HUES48 (cell line): ENCODE data around the gene PSMG4.

Experiments used
- H3K27ac ChIP-seq: one replicate; pipeline ENCODE4 v1.7.0; 2013; ENCODE audit warnings: low read depth, low read length, inconsistent platforms
- H3K27me3 ChIP-seq: 2 replicates; pipeline ENCODE4 v1.6.1; 2013; ENCODE audit warnings: mild to moderate bottlenecking, low read length; ENCODE audit not compliant: control insufficient read depth, insufficient read depth
- H3K36me3 ChIP-seq: 2 replicates; pipeline ENCODE4 v1.6.1; 2013; ENCODE audit warnings: low read length; ENCODE audit not compliant: control insufficient read depth, insufficient read depth
- H3K4me1 ChIP-seq: 2 replicates; pipeline ENCODE4 v1.6.1; 2013; ENCODE audit warnings: mild to moderate bottlenecking, low read length; ENCODE audit not compliant: control insufficient read depth, insufficient read depth
- H3K4me3 ChIP-seq: 2 replicates; pipeline ENCODE4 v1.5.1; 2013; ENCODE audit warnings: mild to moderate bottlenecking, low read depth, low read length
- H3K9ac ChIP-seq: 2 replicates; pipeline ENCODE4 v1.6.1; 2013; ENCODE audit warnings: mild to moderate bottlenecking, low read depth, low read length, moderate library complexity
- H3K9me3 ChIP-seq: 2 replicates; pipeline ENCODE4 v1.6.1; 2013; ENCODE audit warnings: low read length; ENCODE audit not compliant: control insufficient read depth, insufficient read depth

The PSMG4 gene

GRCh38 chr6:3277851-3278416, 19.2 kb downstream of the PSMG4 start:
- Histone ChIP-seq H3K36me3 (peaks cover 16% of the 10 kb centered on the region), H3K4me3 (no peak overlapping the region), H3K4me1 (peaks cover 15% of the 10 kb centered on the region), H3K9ac (no peak overlapping the region), H3K27me3 (no peaks in the 10 kb centered on the region), H3K27ac (no peak overlapping the region), H3K9me3 (no peaks in the 10 kb centered on the region)

GRCh38 chr6:3278691-3279090, 19.9 kb downstream of the PSMG4 start:
- H3K36me3 ChIP-seq, result peaks cover 8% of the 10 kb centered on the region; the same call in 1 of the 2 replicates
- no peak overlapping the region for H3K27ac ChIP-seq
- no peak overlapping the region for H3K9ac ChIP-seq
- no peaks in the 10 kb centered on the region for H3K27me3 ChIP-seq
- H3K4me3 ChIP-seq, result no peak overlapping the region
- peaks cover 15% of the 10 kb centered on the region for H3K4me1 ChIP-seq
- no peaks in the 10 kb centered on the region for H3K9me3 ChIP-seq

DNA sequence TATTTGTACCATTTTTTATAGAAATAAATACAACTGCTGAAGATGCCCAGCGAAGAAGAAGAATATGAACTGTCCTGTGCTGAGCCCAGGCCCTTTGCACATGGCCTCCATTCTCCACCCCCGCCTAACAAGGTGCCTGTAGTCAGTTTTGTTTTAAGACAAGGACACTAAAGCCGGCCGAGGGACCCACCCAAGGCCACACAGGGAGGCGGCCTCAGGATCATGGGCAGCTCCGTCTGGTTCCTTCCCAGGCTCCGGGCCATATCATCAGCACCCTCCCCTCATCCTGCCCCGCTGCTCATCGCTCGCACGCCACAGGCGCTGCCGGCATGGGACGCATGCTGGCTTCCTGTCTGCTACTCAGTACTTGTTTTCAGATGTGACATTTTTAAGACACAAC, 21.3 kb downstream of the PSMG4 start:
- H3K36me3 ChIP-seq, result 0 out of 2 replicates have a peak, but pooled peaks cover 6% of the 10 kb centered on the region
- no peak overlapping the region for H3K27ac ChIP-seq
- no peaks in the 10 kb centered on the region for H3K27me3 ChIP-seq
- no peak overlapping the region for H3K9ac ChIP-seq
- H3K9me3 ChIP-seq, result no peaks in the 10 kb centered on the region
- peaks cover 15% of the 10 kb centered on the region for H3K4me1 ChIP-seq
- no peak overlapping the region for H3K4me3 ChIP-seq

GRCh38 chr6:3280866-3281465, 22.2 kb downstream of the PSMG4 start:
- Histone ChIP-seq H3K27me3 (no peaks in the 10 kb centered on the region), H3K36me3 (0 out of 2 replicates have a peak, but pooled peaks cover 6% of the 10 kb centered on the region), H3K9me3 (no peaks in the 10 kb centered on the region), H3K4me3 (no peak overlapping the region), H3K4me1 (peaks cover 15% of the 10 kb centered on the region), H3K27ac (peak overlapping the region; percentile 81), H3K9ac (no peak overlapping the region)

DNA sequence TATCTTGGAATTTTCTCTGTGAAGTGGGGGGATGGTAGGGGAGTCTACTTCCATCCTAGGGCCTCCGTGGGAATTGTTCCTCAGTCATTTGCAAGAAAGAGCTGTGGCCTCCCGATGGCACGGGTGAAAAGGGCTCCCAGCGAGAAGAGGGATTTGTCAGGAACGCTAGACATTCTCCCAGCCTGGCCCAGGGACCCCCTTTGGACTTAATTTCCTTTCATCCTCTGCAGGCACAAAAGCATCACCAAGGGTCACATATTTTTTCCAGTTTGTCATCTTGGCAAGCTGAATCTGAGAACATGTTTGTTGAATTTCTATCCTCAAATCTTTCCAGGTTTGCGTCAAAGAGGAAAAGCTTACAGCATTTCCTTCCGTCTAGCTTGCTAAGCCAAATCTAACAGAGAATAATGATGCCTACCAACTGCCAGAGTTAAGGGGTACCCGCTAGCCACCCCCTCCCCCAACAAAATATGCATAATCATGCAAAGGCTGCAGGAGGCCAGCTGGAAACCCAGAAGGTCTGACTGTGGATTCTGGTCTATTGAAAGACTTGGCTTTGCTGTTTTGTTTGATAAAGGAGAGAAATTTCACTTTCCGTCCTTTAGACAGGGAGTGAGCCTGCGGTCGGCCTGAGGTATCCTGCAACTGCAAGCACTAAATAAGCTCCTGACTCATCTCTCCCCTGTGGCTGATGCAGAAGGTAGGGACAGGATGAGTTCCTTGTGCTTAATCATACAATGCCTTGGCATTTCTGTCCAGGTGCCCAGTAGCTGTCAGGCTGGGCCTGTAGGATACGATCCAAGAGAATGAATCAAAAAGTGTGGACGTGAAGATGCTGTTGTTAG, 23.1 kb downstream of the PSMG4 start:
- H3K9me3 ChIP-seq, result no peaks in the 10 kb centered on the region
- no peak overlapping the region for H3K4me3 ChIP-seq
- H3K27ac ChIP-seq, result peak overlapping the region; percentile 81
- H3K4me1 ChIP-seq, result peaks cover 15% of the 10 kb centered on the region
- H3K9ac ChIP-seq, result no peak overlapping the region
- no peaks in the 10 kb centered on the region for H3K27me3 ChIP-seq
- H3K36me3 ChIP-seq, result peaks cover 10% of the 10 kb centered on the region; the same call in 1 of the 2 replicates

GRCh38 chr6:3282476-3283236, 23.9 kb downstream of the PSMG4 start:
- Histone ChIP-seq H3K9ac (no peak overlapping the region), H3K9me3 (no peaks in the 10 kb centered on the region), H3K27ac (peak overlapping the region; percentile 81), H3K4me1 (peaks cover 15% of the 10 kb centered on the region), H3K36me3 (peaks cover 11% of the 10 kb centered on the region; the same call in 1 of the 2 replicates), H3K27me3 (no peaks in the 10 kb centered on the region), H3K4me3 (no peak overlapping the region)

- no peak overlapping the region for H3K4me3 ChIP-seq
- H3K27ac ChIP-seq, result no peak overlapping the region
- H3K27me3 ChIP-seq, result no peaks in the 10 kb centered on the region
- H3K4me1 ChIP-seq, result peaks cover 15% of the 10 kb centered on the region
- no peak overlapping the region for H3K9ac ChIP-seq
- H3K9me3 ChIP-seq, result no peaks in the 10 kb centered on the region
- H3K36me3 ChIP-seq, result peaks cover 10% of the 10 kb centered on the region; the same call in 1 of the 2 replicates
Observed at GRCh38 chr6:3283241-3283640, 24.5 kb downstream of the PSMG4 start.

DNA sequence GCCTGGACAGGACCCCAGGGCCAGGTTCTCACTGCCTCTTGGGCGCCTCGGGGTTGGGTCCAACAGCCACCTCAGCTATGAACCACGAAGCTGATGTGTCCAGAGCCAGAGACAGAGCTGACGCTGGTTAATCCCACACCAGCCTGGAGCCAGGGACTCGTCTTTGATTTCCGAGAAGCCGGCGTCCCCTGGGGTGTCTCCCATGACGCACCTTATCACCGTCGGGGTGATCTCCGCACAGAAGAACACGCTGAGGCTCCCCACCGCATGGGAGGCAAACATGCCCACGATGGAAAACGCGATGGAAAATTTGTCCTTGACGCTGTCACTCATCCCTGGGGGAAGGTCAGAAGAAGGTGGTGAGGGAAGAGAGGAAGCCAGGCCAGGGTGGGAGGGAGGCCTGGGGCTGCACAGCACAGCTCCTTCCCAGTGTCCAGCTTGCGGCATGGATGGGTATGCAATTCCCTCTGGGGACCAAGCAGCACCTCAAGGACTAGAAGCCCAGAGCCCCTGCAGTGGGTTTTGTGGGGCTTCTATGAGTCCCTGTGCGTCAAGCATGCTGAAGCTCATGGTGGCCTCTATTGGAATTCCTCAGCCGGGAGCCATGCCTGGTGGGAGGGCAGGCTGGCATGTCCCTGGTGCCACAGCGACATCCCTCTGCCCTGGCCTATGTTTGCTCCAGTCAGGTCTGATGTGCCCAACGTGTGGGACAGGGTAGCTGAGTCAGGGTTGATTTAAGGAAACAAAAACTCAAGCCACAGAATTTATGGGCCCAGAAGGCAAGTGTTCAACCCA, 25.1 kb downstream of the PSMG4 start:
- no peak overlapping the region for H3K4me3 ChIP-seq
- no peak overlapping the region for H3K27ac ChIP-seq
- peaks cover 8% of the 10 kb centered on the region; the same call in 1 of the 2 replicates for H3K36me3 ChIP-seq
- H3K9me3 ChIP-seq, result no peaks in the 10 kb centered on the region
- no peak overlapping the region for H3K9ac ChIP-seq
- H3K4me1 ChIP-seq, result peaks cover 15% of the 10 kb centered on the region
- H3K27me3 ChIP-seq, result no peaks in the 10 kb centered on the region

GRCh38 chr6:3284436-3284876, 25.7 kb downstream of the PSMG4 start:
- H3K36me3 ChIP-seq, result peaks cover 8% of the 10 kb centered on the region; the same call in 1 of the 2 replicates
- H3K4me3 ChIP-seq, result no peak overlapping the region
- no peak overlapping the region for H3K9ac ChIP-seq
- H3K27ac ChIP-seq, result no peak overlapping the region
- peaks cover 15% of the 10 kb centered on the region for H3K4me1 ChIP-seq
- no peaks in the 10 kb centered on the region for H3K9me3 ChIP-seq
- no peaks in the 10 kb centered on the region for H3K27me3 ChIP-seq

DNA sequence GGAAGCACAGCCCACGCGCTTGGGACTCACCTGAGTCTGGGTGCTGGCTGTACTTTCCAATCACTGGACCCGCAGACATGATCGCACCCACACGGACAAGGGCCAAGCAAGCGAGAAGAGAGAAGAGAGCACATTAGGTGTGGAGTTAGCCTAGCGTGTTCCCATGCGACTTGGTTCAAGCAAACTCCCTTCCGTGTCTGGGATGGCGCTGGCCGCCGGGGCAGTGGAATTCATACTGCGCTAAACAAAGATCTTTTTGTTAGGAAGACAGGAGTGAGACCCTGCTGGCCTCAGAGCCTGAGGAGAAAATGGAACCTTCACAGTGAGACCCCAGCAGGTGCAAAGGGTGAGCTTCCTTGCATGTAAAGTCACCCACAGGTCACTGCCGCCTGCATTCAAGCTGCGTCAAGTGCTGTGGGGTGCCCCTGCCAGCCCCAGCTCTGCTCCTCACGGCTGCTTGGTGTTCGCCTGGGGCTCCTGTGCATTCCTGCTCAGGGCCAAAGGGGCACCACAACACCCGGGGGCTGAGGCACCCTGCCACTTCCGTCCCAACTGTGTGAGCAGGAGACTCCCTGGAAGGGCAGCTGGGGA, 26.4 kb downstream of the PSMG4 start:
- no peak overlapping the region for H3K4me3 ChIP-seq
- H3K9ac ChIP-seq, result no peak overlapping the region
- H3K27me3 ChIP-seq, result no peaks in the 10 kb centered on the region
- no peak overlapping the region for H3K27ac ChIP-seq
- no peaks in the 10 kb centered on the region for H3K9me3 ChIP-seq
- H3K36me3 ChIP-seq, result peaks cover 9% of the 10 kb centered on the region
- peaks cover 15% of the 10 kb centered on the region for H3K4me1 ChIP-seq
